T-helper 2 cell treated with Interferon-gamma antibody and Interleukin-4, amounts not matched to agents 100 ng/mL and 5 ng/mL, for 36 hours (primary cell): ENCODE results near the gene DGKI. TPM values are rescaled to one million over a fixed set of nuclear protein-coding genes. Genes with fewer than 3 reads are reported as not detected.
"Not testable (repeated sequence)": the region's sequence is repeated elsewhere in the genome, so short reads cannot be mapped to it uniquely, and the experiment has no call there.

Source experiments
- intact Hi-C: fragments of 100-400 bp; cut with micrococcal nuclease; formaldehyde crosslinking; loops from one replicate; pipeline ENCODE4 v1.15.1; 2023
- total RNA-seq: library from RNA; stranded (reverse); gene quantifications from 2 replicates; pipeline ENCODE4 v1.2.3, GENCODE V29; 2022

DGKI gene
- total RNA-seq, 1 donor from 2014 or later = 0.34 TPM

DNA sequence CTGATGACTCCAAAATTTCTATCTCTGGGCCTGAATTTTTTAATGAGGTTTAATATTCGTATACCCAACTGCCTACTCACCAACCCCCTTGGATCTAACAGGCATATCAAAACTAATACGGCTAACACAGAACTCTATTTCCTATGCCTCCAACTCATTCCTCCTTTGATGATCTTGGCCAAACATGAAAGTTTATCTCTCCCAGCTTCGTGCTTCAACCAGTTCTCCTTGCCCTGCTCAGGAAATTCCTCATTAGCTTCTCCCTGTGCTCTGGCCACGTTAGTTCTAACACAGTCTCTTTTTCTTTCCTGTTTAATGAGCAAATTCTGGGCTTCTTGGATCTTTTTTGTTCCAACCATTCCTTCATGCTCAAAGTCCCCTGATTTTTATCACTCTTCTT lies 364.3 kb downstream of the DGKI start:
- intact Hi-C loops = no loop called here

DNA sequence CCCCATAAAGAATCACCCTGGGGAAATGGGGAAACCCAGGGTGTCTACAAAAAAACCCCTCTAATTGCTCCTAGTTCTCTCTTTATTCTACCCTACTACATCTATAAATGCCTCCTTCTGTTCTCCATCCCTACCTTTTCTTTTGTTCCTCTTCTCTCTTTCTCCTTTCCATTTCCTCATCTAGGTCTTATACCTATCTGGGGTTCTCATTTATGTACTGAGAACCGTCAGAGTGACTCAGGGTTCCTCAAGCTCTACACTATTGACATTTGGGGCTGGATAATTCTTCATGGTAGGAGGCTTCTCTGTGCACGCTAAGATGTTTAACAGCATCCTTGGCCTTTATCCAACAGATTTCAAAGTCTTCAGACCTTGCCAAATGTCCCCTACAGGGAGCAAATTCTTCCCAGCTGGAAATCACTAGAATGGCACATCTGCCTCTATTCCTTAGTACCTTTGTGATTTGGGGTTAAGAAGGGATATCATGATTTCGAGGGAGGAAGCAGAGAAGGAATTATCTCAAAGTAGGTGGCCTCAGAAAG lies 365.9 kb downstream of the DGKI start:
- intact Hi-C loops = no loop called here

DNA sequence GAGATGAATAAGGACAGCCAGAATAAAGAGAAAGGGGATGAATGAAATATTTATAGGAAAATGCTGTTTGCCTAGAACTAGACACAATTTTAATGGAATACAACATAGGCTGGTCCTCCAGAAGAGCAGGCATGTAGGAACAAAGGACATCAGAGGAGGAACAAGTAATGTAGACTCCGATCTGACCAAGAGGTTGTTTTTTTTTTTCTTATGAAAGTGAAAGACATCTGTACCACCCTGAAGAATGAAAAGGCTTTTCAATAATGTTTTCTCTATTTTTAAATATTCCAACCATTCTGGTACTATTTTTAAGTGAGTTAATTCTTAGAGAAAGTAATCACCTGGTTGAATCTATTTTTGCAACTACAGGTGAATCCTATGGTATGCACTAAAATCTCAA lies 366.4 kb downstream of the DGKI start:
- intact Hi-C loops = no loop called here

DNA sequence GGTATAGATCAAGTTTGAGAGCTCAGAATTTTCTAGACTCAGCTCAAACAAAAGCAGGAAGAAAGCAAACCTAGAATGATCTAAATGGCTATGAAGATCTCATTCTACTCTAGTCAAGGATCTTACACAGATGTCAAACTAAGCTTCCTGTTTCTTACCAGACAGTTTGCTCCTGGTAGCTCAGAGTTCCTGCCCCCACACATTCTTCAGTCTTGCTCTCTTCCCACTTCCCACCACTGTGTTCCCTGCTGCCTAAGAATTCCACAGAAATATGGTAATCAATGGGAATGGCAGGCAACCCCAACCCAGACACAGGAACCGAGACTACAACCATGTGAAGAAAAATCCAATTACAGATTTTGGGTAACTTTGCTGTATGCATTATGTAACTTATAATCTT lies 369.8 kb downstream of the DGKI start:
- intact Hi-C loops = no loop called here

DNA sequence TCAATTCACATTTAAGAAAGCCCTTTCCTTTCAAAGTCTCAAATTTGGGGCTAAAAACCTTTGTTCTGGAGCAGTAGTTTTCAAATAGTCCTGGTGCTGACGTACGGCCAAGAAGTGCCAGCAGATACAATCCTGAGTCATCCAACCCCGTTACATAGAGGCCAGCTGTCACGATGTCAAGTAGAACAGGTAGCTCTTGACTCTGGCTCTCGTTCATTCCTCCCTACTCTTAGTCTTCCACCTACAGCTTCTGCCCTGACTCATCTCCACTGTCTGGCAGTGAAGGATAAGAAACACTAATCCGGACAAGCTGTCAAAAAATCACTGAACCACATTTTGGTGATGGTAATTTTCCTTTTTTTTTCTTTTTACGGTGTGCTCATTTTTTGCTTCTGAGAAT lies 370.8 kb downstream of the DGKI start:
- intact Hi-C loops = no loop called here

DNA sequence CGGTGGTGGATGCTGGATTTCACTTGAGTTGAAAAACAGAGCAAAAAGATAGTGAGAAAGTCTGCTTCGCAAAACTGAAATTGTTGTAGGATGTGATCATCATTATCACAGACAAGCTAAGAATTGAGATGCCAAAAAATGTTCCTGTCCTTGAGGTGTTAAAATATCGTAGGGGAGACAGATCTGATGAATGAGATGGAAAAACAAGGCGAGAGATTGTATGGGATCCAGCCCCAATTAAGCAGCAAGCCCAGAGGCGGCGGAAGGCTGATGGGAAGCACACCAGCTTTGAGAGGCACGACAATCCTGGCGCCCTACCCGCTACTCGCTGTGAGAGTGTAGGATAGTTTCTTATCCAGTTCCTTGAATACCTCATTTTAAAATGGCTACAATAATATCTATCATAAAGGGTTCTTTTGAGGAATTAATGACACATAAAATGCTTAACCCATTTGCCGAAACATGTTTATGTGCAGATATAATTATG lies 372.2 kb downstream of the DGKI start:
- intact Hi-C loops = no loop called here

DNA sequence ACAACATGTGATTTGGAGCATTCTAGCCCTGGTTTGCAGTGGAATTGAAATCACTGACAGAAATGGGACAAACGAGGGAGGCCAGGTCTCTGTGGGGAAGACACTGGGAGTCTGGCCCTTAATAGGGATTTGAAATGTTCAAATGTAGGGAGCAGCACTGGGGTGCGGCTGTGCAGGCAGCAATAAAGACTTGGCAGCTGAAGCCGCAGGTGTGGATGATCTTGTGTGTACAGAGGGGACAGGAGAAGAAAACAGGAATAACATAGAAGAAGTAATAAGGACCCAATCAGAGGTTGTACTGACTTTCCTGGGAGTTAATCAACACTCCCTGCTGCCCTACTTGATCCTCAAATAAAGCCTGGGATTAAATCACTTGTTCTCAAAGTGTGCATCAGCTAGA lies 375.6 kb downstream of the DGKI start:
- intact Hi-C loops = no loop called here

DNA sequence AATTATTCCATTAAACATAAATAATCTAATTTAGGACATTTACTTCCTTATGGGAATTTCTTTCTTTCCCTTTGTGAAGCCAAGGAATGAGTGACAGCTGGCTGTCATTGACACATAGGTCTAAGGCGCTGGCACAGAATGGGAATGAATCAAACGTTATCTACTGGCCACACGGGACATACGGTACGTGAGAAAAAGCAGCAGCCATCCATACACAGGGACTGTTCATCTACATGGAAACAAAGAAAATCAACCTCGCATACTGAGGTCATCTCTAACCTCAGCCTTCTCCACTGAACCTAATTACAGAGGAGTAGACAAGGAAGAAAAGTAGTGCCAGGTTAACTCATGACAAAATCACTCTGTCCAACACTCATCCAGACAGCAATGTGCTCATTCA lies 376.9 kb downstream of the DGKI start:
- intact Hi-C loops = no loop called here

DNA sequence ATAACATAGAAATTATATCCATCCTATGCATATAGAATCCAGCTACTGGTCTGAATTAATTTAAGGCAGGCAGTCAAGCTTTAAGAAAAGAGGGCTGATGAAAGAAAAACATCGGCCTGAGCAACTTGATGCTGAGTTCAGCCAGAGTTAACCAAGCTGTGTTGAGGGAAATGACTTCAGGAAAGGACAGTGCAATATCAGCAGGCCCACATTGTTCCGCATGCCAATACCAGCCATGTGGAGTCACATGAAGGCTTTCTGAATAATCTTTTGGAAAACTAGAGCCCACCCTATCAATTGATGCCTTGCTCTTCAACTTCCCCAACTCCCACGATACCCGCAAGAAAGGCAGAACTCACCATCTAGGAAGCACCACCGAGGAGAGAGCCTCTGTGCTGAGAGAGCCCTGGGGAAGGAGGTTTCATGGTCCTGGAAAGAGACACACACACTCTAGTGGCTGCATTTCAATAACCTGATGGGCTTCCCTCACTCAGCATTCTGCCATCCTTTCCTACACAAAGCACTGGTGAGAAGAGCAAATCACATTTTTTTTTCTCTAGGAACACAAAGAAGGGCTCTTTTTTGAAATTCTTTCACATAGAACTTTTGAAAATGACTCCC lies 377.5 kb downstream of the DGKI start:
- intact Hi-C loops = no loop called here

DNA sequence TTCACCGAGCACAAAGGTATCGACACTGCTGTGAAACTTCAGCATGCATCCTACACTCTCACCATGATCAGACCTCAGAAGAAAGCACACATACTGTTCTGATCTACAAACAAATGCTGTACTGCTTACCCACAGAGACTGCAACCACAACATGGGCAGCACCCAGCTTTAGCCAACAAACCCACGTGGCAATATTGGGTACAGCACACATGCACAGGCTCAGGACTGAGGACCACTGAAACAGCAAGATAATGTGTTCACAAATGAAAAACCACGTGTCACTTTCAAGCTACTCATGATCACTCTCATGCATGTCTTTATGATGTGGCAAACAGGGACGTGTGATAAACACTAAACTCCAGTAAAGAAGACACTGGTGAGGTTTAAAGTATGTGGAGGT lies 383.9 kb downstream of the DGKI start:
- intact Hi-C loops = no loop called here

DNA sequence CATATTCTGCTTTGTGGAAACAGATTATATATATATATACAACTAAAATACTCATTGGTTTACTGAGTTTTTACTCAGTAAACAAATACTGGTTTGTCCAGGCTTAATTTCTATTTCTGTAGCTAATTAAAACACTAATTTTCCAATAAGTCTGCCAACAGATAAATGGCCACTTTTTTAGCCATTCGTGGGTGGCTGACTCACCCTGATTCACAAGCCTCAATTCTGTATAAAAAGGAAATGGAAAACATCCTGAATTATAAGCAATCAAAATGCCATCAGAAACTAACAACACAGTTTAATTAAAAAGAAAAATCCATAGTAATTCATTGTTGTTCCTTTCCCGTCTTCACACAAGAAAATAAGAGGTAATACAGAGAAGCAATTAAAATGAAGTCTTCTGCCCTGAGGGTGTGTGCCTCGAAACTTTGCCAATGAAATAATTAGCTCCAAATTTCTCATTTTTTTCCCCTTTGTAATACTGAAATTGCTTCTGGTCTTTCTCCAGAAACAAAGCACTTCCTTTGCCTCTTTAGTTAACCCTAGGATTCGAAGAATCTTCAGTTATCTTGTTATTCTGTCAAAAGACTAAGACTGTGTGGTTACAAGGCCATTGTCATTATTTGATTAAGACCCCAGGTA lies 384.6 kb downstream of the DGKI start:
- intact Hi-C loops = no loop called here

DNA sequence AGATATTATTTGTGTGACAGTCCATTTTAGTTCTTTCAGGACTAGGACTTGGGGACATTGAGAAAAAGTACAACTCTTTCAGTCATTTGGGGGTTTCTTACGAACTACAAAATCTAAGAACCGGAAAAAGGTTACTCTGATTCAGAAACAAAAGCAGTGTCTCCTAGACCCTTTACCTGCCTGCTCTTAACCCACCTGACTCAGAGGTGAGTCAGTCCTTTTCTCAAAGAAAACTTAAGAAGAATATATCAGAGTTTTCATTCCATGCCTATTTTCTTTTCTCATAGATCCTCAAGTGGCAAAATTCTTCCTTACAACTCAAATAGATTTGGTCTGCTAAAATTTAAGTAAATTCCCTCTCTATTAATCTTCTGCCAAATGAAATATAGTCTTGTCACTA lies 388.4 kb downstream of the DGKI start:
- intact Hi-C loops = no loop called here

DNA sequence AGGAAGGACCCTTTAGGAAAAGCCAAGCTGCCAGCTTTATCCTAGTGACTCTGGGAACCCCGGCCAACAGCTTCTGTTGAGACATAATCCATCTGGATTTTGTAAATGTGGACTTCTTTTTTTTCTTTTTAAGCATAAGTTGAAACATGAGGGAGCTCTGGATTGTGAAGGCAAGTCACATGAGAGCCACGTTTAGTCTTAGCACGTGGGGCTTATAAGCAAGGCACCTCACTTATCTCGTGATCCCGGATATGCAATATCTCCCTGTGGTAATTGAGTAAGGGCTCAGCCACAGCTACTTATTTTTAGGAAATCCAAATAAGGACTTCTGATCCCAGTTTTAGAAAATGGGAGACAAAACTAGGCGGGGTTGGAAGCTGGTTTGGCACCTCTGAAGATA lies 392.0 kb downstream of the DGKI start:
- intact Hi-C loops = no loop called here

DNA sequence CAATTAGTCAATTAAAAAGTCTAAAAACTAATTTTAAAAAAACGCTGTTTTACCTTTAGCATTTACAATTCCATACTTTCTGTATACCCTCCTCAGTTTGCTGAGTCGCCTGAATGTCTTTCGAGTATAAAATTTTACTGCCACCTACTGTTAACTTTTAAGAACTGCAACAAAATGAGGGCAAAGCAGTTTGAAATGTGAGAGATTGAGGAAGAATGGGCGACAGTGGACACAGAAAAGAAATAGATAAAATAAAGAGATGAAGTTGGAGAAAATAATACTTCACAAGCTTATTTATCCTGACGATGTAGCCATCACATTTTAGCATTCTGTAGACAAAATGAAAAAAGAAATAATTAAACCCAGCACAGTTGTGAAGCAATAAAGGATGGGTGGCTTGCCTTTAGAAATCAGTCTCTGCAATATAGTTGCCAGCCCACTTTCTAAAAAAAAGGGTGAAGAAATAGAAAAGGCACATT lies 392.5 kb downstream of the DGKI start:
- intact Hi-C loops = no loop called here

DNA sequence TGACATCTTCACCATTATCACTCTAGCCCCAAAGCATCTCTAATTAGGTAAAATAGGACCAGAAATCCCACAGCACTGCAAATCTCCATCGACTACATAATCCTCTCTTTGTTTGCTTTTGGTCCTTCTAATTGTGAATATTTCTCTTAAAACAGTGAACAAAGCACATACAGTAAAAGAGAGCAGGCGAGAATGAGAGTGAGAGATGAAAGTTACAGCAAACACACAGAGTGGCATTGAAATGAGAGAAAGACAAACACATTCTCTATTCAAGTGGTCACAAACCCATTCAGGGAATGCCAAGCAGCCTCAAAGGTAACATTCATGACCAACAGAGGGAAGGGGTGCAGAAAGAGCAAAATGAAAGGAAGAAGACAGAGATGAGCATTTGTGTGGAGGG lies 393.4 kb downstream of the DGKI start:
- intact Hi-C loops = loop anchor here (2.0 kb wide), 1 partner anchor 1047 kb away; no protein-coding TSS in a partner anchor

DNA sequence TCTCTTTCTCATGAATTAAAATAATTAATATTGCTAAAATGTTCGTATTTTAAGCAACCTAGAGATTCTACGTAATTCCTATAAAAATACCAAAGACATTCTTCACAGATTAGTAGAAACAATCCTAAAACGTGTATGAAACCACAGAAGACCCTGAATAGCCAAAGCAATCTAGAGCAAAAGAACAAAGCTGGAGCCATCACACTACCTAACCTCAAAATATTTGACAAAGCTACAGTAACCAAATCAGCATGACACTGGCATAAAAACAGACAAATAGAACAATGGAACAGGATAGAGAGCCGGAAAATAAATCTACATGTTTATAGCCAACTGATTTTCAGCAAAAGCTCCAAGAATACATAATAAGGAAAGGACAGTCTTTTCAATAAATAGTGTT lies 397.8 kb downstream of the DGKI start:
- intact Hi-C loops = no loop called here

DNA sequence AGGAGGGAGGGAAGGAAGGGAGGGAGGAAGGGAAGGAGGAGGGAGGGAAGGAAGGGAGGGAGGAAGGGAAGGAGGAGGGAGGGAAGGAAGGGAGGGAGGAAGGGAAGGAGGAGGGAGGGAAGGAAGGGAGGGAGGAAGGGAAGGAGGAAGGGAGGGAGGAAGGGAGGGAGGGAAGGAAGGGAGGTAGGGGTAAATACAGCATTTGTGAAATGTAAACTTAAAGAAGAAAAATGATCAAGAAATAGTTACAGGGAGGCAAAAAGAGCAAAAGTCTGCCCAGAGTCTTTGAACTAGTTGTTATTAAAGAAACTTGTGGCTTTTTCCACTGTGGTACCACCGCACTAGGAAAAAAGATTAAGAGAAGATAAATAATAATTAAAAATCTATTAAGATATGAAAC lies 398.2 kb downstream of the DGKI start:
- intact Hi-C loops = not testable (repeated sequence)

DNA sequence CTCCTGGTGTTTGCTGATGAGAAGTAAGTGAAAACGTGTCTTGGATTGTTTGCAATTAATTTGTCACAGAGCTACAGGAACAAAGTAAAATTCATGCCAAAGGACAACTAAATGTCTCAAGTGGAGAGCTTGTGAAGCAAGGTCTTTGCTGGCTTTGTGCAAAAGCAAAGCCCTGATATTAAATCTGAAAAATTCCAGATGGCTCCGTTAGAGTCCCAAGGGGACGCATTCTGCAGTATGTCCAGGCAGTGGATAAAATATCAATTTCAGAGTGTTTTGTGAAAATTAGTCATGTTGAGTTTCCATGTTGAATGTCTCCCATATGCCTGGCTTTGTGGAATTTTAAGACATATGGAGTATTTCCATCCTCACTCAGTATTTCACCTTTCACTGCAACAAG lies 400.7 kb downstream of the DGKI start:
- intact Hi-C loops = no loop called here

DNA sequence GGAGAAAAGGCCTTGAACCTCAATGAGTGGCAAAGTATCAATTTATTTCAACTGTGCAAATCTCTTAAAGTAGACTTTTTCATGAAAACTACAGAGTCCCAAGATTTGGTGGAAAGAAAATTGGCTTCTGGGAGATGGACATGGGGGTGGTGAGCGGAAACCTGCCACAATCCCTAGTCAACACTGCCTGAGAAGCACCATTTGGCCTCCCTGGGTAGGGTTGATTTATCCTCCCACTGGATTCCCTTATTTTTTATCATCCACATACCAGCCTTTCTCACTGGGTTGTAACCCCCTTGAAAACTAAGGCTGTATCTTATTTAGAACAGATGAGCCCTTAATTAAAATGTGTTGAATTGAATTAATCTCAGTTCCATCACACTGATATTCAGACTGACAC lies 401.5 kb downstream of the DGKI start:
- intact Hi-C loops = no loop called here

DNA sequence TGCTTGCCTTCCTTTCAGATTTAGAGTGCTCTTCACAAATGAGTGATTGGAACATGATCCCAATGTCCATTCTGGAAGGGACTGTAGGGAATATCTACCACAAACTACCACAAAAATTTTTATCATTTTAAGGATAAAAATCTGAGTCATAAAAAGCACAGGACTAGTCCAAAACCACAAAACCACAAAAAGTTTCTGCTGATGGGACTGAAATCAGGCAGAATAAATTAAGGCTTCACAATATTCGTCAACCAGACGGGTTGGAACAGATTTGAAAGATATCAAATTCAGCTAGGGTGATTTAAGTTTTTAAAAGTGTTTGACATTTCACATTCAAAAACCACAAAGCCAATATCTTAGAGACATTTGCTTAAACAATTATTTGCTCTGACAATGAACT lies 403.2 kb downstream of the DGKI start:
- intact Hi-C loops = no loop called here

DNA sequence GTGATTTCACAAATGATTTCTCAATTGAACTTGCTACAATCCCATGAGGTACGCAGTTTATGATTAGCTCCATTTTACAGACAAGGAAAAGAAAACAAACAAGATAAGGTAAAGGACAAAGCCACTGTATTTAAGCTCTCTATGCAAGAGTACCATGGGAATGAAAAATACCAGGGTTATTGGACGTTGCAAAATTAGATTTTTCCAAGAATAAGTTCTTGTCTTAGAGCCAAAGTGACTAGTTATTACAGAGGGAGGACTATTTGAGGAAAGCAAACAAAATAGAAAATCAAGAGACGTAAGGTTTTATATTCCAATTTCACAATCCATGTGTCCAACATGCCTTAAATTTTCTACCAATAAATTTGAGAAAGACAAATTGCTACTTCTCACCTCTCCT lies 405.3 kb downstream of the DGKI start:
- intact Hi-C loops = no loop called here

DNA sequence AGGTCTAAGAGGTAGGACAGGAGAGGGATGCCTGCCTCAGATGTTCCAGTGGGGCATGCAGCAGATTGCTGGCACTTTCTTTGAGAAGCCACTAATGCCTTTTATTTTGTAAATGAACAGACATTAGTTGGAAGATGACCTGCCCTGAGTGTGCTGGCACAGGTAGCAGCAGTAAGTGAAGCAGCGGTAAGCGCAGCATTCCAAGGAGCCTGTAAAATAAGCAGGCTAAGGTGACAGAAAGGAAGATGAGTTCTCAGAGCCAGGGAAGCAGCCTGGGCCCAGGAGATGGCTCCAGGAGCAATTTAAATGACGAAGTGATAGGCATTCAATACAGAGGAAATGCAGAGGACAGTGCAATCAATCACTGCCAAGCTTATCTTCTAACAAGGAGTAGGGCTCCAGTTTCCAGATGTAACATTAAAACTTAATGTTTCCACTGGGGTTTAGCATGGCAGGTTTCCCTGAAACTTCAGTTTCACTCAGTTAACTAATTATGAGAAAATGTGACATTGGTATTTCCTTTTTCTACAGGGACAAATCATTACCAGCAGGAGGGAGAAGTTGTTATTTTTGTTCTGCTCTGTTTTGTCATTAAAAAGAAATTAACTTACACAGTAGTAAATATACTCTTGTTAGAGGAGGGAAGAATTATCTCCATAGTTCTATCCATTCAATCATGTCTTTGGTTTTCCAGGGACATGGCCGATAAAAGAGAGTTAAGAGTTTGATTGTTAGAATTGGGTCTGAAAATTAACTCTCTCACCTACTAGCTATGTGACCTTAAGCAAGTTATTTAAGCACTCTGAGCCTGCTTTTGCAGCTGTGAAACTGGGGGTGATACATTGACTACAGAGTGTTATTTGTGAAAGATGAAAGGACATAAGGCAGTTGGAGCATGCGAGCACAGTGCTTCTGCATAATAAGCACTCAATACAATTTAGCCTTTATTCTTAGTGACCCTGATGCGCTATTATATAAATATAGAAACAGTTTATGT lies 406.6 kb downstream of the DGKI start:
- intact Hi-C loops = no loop called here
